HG02623 (cell line): ENCODE measurements around the gene MMEL1.

Source experiments
- ATAC-seq: cut with Tn5 transposase; IDR thresholded peaks from one replicate; pipeline ENCODE4 v1.9.1; 2021; ENCODE audit warnings: moderate library complexity; ENCODE audit not compliant: unreplicated experiment

Gene MMEL1

GRCh38 chr1:2605509-2606395 lies 27.1 kb downstream of the MMEL1 start:
- ATAC-seq, result no peak

- ATAC-seq, result no peak
Measured at GRCh38 chr1:2604844-2605508, 27.8 kb downstream of the MMEL1 start.

DNA sequence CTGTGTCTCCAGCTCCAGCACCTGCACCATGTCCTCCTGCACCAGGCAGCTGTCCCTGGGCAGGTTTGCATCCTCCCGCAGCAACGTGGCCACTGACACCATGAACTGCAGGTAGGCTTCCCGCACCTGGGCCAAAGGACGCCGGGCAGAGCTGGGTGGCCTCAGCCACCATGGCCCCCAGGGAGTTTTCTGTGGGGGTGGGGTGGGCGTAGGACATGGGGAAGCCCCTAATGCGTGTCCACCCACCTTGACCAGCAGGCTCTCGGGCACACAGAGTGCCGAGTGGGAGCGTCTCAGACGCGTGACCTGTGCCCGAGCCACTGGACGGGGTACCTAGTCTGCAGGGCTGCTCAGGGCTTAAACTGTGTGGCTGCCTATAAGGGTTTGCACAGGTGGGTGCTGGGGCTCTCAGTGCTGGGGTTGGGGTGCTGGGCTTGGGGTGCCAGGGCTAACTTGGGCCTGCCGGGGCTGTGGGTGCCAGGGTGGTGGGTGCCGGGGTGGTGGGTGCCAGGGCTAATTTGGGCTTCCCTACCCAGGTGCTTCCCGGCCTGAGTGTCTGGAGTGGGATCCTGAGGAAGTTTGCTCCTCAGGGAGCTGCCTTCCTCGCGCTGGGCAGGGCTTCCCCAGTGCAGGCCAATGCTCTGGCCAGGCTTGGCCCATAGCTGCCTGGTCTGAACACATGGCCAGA lies 28.5 kb downstream of the MMEL1 start:
- no peak for ATAC-seq

- no peak for ATAC-seq
Measured at GRCh38 chr1:2603521-2604155, 29.2 kb downstream of the MMEL1 start.

DNA sequence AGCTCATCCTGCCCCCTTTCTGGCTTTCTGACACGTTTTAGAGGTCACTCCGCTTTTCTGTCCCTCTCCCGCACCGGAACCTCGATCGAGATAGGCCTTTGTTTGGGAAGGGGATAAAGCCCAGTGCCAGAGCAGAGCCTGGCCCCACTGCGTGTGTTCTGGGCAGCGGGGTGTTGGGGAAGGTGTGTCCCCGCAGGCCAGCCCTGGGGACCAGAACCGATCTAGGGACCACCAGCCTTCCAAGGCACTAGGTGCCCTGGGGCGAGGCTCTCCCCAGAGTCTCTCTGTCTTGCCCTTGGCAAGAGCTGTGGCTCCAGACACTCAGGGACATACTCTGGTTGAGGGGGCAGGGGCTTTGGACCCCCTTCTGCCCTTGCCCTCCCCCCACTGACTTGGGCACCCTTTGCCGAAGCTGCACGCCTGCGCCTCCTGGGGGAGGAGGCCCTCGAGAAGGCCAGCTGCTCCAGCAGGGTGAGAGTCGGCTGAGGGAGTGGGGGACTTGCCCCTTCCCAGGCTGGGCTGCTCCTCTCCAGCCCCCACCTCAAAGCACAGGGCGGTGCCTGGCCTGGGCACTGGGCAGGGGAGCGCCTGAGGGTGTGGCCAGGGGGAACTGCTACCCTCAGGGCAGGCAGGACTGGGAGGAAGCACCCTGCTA lies 29.8 kb downstream of the MMEL1 start:
- no peak for ATAC-seq

DNA sequence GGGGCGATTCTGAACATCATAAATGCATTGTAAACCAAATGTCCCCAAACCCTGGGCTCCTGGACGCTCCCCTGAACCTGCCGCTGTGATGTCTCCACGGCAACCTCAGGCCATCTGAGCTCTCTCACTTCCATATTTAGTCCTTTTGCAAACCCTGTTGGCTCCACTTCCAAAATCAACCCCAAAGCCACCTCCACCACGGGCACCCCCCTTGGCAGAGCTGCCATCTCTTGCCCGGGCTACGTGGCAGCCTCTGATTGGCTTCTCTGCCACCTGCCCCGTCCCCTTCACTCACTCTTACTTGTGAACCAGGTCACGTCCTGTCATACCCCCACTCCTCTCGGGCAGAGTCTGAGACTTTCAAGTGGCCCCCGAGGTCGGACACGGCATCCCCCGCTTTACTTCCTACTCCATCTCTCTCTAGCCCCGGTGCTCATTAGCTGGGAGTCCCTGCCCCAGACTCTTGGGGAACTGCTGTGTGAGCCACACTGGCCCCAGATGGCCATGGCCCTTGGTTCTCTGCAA lies 30.4 kb downstream of the MMEL1 start:
- ATAC-seq, result no peak

DNA sequence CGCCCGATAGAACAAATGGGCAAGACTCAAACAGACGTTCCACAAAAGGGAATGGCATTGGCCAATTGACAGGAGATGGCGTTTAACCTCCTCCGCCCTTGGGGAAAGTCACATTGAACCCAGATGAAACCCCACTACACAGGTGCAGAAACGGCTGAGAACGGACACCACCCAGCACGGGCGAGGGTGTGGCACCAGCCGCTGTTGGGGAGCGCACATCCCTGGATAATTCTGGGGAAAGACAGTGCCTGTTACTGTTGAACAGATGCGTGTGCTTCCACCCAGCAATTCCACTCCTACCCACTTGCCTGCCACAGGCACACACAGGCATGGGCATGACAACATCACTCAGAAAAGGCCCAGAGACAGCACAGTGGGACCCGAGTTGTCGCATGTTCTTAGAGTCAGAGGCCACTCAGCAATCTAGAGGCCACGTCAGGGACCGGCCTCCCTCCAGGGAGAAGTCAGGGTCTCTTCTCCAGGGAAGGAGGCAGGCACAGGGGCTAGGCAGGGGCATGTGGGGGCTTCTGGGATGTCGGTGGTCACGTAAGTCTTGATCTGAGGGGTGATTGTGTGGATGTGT lies 31.0 kb downstream of the MMEL1 start:
- no peak for ATAC-seq

GRCh38 chr1:2598329-2598931 lies 34.4 kb downstream of the MMEL1 start:
- no peak for ATAC-seq

DNA sequence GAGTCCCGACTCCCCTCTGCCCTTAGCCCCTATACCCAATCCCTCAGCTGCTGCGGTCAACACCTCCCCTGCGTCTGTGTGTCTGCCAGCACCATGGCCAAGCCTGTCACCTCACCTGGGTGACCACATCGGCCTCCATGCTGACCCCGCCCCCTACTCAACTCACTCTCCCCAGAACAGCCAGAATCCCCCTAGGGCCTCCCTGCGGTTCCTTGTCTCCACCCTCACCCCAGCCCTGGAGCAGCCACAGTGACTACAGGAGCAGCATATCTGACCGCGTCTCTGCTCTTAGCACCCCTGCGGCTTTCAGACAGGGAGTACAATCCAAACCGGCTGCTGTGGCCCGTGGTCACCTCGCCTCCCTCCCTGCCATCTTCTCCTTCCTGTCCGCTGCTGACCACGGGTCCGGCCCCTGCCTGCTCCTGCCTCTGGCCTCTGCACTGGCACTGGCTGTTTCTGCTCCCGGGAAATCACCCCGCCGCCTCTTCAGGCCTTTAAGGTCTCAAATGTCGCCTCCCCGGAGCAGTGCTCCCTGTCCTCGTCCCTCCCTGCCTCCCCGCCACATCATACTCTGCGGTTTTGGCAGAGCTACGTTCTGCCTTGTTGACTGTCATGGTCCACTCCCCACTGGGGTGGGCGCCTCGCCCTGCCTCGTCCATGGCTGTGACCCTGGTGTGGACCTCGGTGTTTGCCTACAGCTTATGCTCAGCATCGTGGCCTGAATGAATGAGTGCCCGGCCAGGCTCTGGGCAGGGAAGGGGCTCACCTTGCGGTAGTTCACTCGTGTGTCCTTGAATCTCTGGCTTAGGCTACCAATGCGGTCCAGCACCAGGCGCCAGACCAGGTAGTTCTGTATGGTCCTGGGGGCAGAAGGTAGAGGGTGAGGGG lies 35.1 kb downstream of the MMEL1 start:
- ATAC-seq, result no peak

GRCh38 chr1:2596530-2597333 lies 36.1 kb downstream of the MMEL1 start:
- no peak for ATAC-seq

DNA sequence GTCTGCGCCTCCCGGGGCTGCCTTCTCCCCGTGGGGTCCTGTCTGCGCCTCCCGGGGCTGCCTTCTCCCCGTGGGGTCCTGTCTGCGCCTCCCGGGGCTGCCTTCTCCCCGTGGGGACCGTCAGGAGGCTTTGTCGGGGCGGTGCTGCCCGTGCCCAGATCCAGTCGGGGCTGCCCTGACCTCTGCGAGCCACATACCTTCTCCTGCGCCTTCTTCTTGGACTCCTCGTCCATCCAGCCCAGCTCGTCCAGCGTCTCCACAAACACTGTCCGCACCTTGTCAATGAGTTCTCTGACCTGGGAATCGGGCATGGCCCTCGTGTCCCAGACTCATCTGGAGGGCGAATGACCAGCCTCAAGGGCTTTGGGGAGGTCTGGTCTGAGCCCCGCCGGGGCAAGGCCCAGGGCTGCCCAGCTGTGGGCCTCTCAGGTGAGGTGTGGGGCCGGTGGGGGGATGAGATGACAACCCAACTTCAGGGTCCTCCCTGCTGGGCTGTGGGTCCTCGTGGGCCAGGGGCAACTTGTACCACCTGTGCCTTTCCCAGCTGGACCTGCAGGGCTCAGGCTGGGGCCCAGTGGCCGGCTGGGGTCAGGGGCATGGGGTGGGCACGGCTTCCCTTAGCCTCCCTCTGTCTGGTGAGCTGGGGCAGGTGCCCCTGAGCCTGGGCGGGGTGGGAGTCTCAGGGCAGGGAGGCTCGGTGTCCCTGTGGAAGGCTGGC lies 36.8 kb downstream of the MMEL1 start:
- ATAC-seq, result no peak

DNA sequence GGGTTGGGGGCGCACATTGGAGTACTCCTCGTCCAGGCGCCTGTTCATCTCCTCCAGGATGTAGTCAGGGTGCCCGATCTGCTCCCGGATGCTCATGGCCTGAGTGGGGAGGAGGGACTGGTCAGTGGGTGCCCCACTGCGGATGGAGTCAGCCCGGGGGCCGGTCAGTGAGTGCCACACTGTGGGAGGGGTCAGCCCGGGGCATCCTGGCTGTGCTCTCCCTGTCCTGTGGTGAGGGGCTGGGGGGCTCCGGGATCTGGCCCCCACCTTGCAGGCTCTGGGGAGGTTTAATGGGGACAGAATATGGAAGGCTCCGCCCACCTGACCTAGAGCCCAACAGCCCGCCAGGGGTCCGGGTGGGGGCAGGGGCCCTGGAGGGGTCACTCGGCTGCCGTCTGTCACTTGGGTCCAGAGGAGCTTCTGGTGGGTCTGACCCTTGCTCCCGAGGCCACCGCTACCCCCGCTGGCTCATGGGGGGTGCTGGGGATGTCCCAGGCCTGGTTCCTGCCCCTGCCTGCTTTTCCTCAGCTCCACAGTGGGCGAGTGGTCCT lies 37.5 kb downstream of the MMEL1 start:
- no peak for ATAC-seq

GRCh38 chr1:2594641-2595131 lies 38.1 kb downstream of the MMEL1 start:
- no peak for ATAC-seq

DNA sequence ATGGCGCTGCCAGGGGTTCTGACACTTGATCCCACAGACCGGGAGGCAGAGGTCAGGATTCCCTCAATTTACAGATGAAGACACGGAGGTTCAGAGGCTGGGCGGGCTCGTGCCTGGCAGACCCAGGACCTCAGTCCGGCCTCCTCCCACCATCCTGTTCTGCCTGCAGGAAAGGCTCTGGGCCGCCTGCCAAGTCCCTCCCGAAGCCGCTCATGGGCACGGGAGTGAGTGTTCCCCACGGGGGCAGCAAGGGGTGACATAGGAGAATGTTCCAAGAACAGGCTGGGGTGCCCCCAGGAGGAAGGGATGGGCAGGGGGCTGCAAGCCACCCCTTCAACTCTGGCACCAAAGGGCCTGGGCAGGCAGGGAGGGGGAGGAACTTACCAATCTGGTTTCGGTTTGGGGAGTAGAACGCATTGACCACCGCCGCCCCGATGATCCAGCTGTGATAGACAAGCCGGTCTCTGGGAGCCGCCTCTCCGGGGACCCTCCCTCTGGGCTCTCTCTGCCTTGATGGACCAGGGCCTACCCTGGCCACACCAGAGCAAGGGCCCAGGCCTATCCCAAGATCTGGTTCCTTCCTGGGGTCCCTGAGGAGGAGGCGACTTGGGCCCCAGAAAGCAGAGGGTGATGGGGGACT lies 38.7 kb downstream of the MMEL1 start:
- ATAC-seq, result no peak

GRCh38 chr1:2593251-2593878 lies 39.5 kb downstream of the MMEL1 start:
- no peak for ATAC-seq

- ATAC-seq, result no peak
Measured at GRCh38 chr1:2592672-2593071, 40.1 kb downstream of the MMEL1 start.
